Measurements from ENCODE around the gene ZW10.
A peak's percentile ranks its signal among the peaks of the same experiment; 100 is the strongest.
"Not testable (repeated sequence)": the region's sequence is repeated elsewhere in the genome, so short reads cannot be mapped to it uniquely, and the experiment has no call there.

The ZW10 gene

DNA sequence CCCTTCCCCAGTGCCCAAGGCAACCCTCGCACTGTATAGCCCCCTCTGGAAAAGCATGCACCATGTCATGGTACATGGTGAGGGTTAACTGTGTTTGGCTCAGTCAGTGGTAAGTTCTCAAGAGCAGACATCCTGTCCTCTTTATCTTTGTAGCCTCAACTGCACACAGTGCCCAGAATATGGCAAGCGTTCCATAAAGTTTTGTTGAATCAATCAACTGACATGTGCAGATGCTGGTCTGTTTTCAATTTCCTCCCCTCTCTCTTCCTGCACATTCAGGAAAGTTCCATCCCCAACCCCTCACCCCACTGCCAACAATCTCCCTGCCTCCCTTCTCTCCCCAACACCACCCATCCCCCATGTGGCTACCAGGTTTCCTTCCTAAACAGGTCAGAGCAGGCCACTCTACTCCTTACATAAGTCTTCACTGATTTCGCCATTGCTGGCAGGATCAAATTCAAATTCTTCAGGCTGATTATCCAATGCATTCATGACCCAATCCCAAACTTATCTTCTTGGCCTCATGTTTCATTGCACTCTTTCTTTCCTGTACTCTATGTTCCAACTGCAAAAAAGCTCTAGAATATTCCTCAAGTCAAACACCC is 51.9 kb downstream of the ZW10 start:
- Histone ChIP-seq H3K4me3 (ENCODE audit: low read length) (no peak overlapping the region), H3K9me3 (ENCODE audit: control insufficient read depth, low read length) (no peaks in the 10 kb centered on the region), H3K9ac (ENCODE audit: low read length) (no peak overlapping the region), H3K4me1 (ENCODE audit: control insufficient read depth, insufficient read depth, low read length) (peaks cover 19% of the 10 kb centered on the region), H3K36me3 (ENCODE audit: control insufficient read depth, insufficient read depth, low read length, severe bottlenecking) (no peaks in the 10 kb centered on the region), H3K27me3 (replicated peaks; ENCODE audit: control insufficient read depth, insufficient read depth, low read length) (no peaks in the 10 kb centered on the region)
- peak; percentile 31 for DNase-seq (ENCODE audit: low read depth)

DNA sequence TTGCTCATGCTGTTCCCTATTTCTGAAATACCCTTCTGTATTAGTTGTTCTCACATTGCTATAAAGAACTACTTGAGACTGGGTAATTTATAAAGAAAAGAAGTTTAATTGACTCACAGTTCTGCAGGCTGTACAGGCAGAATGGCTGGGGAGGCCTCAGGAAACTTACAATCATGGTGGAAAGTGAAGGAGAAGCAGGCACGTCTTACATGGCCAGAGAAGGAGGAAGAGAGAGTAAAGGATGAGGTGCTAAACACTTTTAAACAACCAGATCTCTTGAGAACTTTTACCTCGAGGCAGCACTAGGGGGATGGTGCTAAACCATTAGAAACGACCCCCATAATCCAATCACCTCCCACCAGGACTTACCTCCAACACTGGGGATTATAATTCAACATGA is 53.0 kb downstream of the ZW10 start:
- H3K36me3 ChIP-seq (ENCODE audit: control insufficient read depth, insufficient read depth, low read length, severe bottlenecking); DNase-seq (ENCODE audit: low read depth); H3K4me3 ChIP-seq (ENCODE audit: low read length); H3K27me3 ChIP-seq (replicated peaks; ENCODE audit: control insufficient read depth, insufficient read depth, low read length); H3K9ac ChIP-seq (ENCODE audit: low read length); H3K9me3 ChIP-seq (ENCODE audit: control insufficient read depth, low read length): not testable (repeated sequence)
- peaks cover 19% of the 10 kb centered on the region for H3K4me1 ChIP-seq (ENCODE audit: control insufficient read depth, insufficient read depth, low read length)

DNA sequence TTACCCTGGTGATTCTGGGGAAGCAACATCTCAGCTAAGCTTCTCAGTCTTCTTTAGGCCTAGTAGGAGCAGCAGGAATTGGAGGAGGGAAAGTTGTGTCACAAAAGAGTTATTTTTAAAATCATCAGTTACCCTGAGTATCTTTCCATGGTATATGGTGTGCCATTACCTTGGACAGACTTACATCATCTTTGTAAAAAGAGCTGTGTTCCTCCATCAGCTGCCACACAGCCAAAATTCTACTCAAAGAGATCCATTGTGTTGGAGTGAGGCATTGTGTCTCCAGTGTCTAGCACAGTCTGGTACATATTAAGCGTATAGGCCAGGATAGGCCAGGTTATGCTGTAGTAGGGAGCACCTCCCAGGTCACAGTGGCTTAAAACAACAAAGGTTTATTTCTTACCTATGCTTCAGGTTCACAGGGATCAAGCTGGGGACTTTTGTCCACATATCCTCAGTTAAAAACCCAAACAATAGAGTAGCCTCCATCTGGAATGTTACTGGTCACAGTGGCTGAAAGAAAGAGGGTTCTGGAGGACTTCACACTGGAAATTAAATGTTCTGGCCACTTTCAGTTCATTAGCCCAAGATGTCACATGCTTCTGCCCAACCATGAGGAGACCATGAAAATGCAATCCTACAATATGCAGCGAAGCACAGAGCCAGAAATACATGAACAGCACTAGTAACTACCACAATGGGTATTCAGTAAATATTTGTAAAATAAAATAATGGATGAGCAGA is 57.4 kb downstream of the ZW10 start:
- H3K4me1 ChIP-seq (ENCODE audit: control insufficient read depth, insufficient read depth, low read length) = peaks cover 7% of the 10 kb centered on the region
- no peaks in the 10 kb centered on the region for H3K36me3 ChIP-seq (ENCODE audit: control insufficient read depth, insufficient read depth, low read length, severe bottlenecking)
- no peak for DNase-seq (ENCODE audit: low read depth)
- H3K4me3 ChIP-seq (ENCODE audit: low read length) = no peak overlapping the region
- peaks cover 9% of the 10 kb centered on the region for H3K9me3 ChIP-seq (ENCODE audit: control insufficient read depth, low read length)
- no peak overlapping the region for H3K9ac ChIP-seq (ENCODE audit: low read length)
- no peaks in the 10 kb centered on the region for H3K27me3 ChIP-seq (replicated peaks; ENCODE audit: control insufficient read depth, insufficient read depth, low read length)

DNA sequence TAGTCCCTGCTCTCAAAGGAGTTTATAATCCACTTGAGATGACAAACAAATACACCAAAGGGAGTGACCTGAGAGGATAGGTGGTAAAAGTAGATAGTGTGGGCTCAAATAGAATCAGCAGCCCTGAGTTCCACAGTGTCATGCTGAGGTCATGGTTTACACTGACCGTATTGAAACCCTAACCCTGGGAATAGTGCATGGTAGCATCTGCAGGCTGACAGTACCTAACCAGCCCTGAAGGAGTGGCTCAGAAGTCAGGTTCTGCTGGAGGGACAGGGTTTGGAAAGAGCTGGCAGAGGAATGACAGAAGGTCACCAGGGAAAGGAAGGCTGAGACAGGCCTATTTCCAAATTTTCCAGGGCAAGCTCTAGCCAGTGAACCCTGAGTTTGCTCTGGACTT is 58.2 kb downstream of the ZW10 start:
- no peaks in the 10 kb centered on the region for H3K36me3 ChIP-seq (ENCODE audit: control insufficient read depth, insufficient read depth, low read length, severe bottlenecking)
- no peak overlapping the region for H3K9ac ChIP-seq (ENCODE audit: low read length)
- no peak overlapping the region for H3K4me3 ChIP-seq (ENCODE audit: low read length)
- H3K4me1 ChIP-seq (ENCODE audit: control insufficient read depth, insufficient read depth, low read length) = peaks cover 6% of the 10 kb centered on the region
- H3K9me3 ChIP-seq (ENCODE audit: control insufficient read depth, low read length) = peaks cover 11% of the 10 kb centered on the region
- no peaks in the 10 kb centered on the region for H3K27me3 ChIP-seq (replicated peaks; ENCODE audit: control insufficient read depth, insufficient read depth, low read length)
- DNase-seq (ENCODE audit: low read depth) = no peak

DNA sequence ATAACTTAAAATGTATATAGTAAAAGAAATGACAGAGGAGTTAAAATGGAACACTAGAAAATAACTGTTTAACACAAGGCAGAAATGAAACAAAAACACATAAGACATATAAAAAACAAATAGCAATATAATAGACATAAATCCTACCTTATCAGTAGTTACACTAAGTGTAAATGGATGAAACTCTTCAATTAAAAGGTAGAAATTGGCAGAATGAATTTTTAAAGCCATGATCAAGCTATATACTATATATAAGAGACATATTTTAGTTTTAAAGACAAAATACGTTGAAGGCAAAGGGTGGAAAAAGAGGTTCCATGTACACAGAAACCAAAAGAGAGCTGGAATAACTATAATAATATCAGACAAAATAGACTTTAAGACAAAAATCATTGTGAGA is 62.5 kb downstream of the ZW10 start:
- Histone ChIP-seq H3K9ac (ENCODE audit: low read length) (no peak overlapping the region), H3K27me3 (replicated peaks; ENCODE audit: control insufficient read depth, insufficient read depth, low read length) (no peaks in the 10 kb centered on the region), H3K36me3 (ENCODE audit: control insufficient read depth, insufficient read depth, low read length, severe bottlenecking) (no peaks in the 10 kb centered on the region), H3K4me3 (ENCODE audit: low read length) (no peak overlapping the region), H3K4me1 (ENCODE audit: control insufficient read depth, insufficient read depth, low read length) (peaks cover 10% of the 10 kb centered on the region), H3K9me3 (ENCODE audit: control insufficient read depth, low read length) (peaks cover 23% of the 10 kb centered on the region)
- no peak for DNase-seq (ENCODE audit: low read depth)

DNA sequence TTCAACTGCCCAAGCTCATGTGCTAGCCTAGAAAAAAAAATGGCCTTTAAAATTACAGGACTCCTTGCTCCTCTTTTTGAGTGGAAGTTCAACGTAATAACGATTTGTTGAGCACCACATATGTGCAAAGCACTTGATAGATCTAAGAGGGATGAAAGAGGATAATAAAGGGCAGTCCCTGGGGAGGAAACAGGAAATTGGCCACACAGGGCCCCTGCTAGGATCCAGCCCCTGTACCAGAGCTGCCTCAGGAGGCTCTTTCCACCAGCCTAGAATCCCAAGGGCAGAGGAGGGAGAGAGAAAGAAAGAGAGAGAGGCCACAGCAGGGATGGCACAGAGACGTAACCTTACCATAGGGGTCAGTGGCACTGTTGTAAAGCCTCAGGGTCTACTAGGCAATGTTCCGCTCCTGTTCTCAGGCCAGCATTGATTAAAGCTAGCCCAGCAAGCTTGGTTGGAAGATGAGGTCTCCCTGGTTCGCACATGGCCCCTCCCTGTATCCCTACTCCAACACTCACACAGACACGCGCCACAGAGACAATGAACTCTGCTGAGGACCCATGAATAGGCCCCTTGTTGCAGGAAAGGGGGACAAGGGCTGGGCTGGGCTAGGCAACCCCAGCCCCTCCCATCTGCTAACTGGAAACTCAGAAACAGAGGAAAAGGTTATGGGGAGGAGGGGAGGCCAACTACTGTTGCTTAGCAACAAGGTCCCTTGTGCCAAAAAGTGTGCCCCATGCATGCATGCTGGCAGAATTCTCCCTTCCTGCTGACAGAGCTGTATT is 67.4 kb downstream of the ZW10 start, which contains the start of gene TMPRSS5:
TSS of gene TMPRSS5 (minus strand) at position 438 of the 785 bp plus-strand sequence. CDS start at position 354, 84 bp downstream.
- no peak for DNase-seq (ENCODE audit: low read depth)

DNA sequence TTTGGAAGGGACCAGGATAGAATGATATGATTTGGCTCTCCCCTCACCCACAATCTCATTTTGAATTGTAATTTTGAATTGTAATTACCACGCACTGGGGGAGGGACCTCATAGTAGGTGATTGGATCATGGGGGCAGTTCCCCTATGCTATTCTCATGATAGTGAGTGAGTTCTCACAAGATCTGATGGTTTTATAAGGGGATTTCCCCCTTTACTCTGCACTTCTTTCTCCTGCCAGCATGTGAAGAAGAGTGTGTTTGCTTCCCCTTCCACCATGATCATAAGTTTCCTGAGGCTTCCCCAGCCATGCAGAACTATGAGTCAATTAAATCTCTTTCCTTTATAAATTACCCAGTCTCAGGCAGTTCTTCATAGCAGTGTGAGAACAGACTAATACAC is 69.9 kb downstream of the ZW10 start:
- H3K9me3 ChIP-seq (ENCODE audit: control insufficient read depth, low read length); H3K4me3 ChIP-seq (ENCODE audit: low read length); H3K27me3 ChIP-seq (replicated peaks; ENCODE audit: control insufficient read depth, insufficient read depth, low read length); H3K36me3 ChIP-seq (ENCODE audit: control insufficient read depth, insufficient read depth, low read length, severe bottlenecking); H3K4me1 ChIP-seq (ENCODE audit: control insufficient read depth, insufficient read depth, low read length); H3K9ac ChIP-seq (ENCODE audit: low read length); DNase-seq (ENCODE audit: low read depth): not testable (repeated sequence)

More for the DNA sequence above, 67.4 kb downstream of the ZW10 start, which contains the start of gene TMPRSS5:
- H3K27me3 ChIP-seq (replicated peaks; ENCODE audit: control insufficient read depth, insufficient read depth, low read length) = no peaks in the 10 kb centered on the region
- H3K36me3 ChIP-seq (ENCODE audit: control insufficient read depth, insufficient read depth, low read length, severe bottlenecking) = no peaks in the 10 kb centered on the region
- peak within 1 kb of the TSS; percentile 19 for H3K4me3 ChIP-seq (ENCODE audit: low read length)
- H3K9ac ChIP-seq (ENCODE audit: low read length) = peak within 1 kb of the TSS; percentile 27
- H3K4me1 ChIP-seq (ENCODE audit: control insufficient read depth, insufficient read depth, low read length) = peaks cover 7% of the 10 kb centered on the region
- H3K9me3 ChIP-seq (ENCODE audit: control insufficient read depth, low read length) = peaks cover 15% of the 10 kb centered on the region

DNA sequence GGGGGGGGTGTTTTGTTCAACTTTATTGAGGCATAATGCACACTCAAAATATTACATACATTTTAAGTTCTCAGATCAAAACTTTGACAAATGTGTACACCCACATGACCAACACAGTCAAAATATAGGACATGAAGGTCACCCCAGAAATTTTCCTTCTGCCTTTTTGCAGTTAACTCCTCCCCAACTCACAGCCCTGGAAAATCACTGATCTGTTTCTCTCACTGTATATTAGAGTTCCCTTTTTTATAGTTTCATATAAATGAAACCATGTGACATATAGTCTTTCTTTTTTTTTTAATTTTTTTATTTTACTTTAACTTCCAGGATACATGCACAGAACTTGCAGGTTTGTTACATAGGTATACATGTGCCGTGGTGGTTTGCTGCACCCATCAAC is 72.0 kb downstream of the ZW10 start:
- DNase-seq (ENCODE audit: low read depth) = no peak
- Histone ChIP-seq H3K9ac (ENCODE audit: low read length) (no peak overlapping the region), H3K4me1 (ENCODE audit: control insufficient read depth, insufficient read depth, low read length) (no peaks in the 10 kb centered on the region), H3K36me3 (ENCODE audit: control insufficient read depth, insufficient read depth, low read length, severe bottlenecking) (peaks cover 10% of the 10 kb centered on the region), H3K9me3 (ENCODE audit: control insufficient read depth, low read length) (no peaks in the 10 kb centered on the region), H3K27me3 (replicated peaks; ENCODE audit: control insufficient read depth, insufficient read depth, low read length) (peaks cover 2% of the 10 kb centered on the region), H3K4me3 (ENCODE audit: low read length) (no peak overlapping the region)

DNA sequence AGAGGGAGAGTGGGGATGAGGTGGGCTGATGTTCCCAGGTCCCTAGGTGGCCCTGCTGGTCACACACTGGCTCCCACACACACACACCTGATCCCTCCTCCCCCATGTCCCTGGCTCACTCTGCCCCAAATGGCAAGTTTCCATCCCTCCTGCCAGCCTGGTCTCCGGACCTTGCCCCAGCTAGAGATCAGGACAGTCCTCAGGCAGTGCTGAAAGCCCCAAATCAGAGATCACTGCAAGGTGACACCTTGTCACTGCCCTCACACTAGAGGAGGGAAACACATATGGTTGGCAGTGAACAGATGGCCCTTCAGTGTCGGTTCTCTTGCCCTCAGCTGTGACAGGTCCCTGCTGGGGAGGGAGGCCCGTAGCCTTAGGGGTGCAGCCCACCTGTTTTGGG is 75.0 kb downstream of the ZW10 start:
- Histone ChIP-seq H3K9ac (ENCODE audit: low read length) (no peak overlapping the region), H3K36me3 (ENCODE audit: control insufficient read depth, insufficient read depth, low read length, severe bottlenecking) (peaks cover 19% of the 10 kb centered on the region), H3K4me3 (ENCODE audit: low read length) (no peak overlapping the region), H3K27me3 (replicated peaks; ENCODE audit: control insufficient read depth, insufficient read depth, low read length) (peaks cover 2% of the 10 kb centered on the region), H3K9me3 (ENCODE audit: control insufficient read depth, low read length) (no peaks in the 10 kb centered on the region), H3K4me1 (ENCODE audit: control insufficient read depth, insufficient read depth, low read length) (no peaks in the 10 kb centered on the region)
- DNase-seq (ENCODE audit: low read depth) = no peak

DNA sequence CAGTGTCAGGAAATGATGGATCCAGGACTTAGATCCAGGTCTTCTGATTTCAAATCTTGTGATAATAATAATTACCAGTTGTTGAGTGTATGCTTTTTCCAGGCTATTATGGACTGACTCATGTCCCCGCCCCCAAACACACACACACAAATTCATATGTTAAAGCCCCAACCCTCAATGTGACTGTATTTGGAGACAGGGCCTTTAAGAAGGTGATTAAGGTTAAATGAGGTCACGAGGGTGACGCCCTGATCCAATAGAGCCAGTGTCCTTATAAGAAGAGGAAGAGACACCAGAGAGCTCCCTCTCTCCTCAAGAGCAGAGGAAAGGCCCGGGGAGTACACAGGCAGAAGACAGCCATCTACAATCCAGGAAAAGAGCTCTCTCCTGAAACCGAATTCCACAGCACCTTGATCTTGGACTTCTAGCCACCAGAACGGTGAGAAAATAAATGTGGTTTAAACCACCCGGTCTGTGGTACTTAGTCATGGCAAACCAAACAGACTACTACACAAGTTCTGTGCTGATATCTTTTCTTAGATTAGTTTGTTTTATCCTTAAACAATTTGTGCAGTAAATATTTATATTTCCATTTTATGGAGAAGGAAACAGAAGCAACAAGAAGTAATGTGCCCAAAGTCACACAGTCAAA is 75.6 kb downstream of the ZW10 start:
- peaks cover 19% of the 10 kb centered on the region for H3K36me3 ChIP-seq (ENCODE audit: control insufficient read depth, insufficient read depth, low read length, severe bottlenecking)

DNA sequence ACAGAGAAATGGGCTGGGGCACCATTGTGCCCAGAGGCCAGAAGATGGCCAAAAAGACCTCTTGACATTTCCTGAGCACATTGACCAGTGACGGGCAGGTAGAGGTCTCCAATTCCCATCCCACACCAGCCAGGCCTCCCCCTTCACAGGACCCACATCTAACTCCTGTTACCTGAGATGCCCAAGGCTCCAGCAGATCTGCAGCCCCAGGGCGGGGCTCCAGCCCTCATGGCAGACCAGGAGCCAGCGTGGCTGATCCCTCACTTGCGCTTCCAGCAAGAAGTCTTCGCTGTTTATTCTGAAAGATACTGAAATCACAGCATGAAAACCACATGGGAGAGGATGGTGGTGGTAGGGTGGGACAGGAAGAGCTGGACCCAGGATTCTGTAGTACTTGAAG is 76.4 kb downstream of the ZW10 start:
- no peaks in the 10 kb centered on the region for H3K9me3 ChIP-seq (ENCODE audit: control insufficient read depth, low read length)
- no peak overlapping the region for H3K9ac ChIP-seq (ENCODE audit: low read length)
- no peak overlapping the region for H3K4me3 ChIP-seq (ENCODE audit: low read length)
- no peaks in the 10 kb centered on the region for H3K4me1 ChIP-seq (ENCODE audit: control insufficient read depth, insufficient read depth, low read length)
- peaks cover 19% of the 10 kb centered on the region for H3K36me3 ChIP-seq (ENCODE audit: control insufficient read depth, insufficient read depth, low read length, severe bottlenecking)
- peaks cover 2% of the 10 kb centered on the region for H3K27me3 ChIP-seq (replicated peaks; ENCODE audit: control insufficient read depth, insufficient read depth, low read length)
- no peak for DNase-seq (ENCODE audit: low read depth)

More for the DNA sequence above, 75.6 kb downstream of the ZW10 start:
- Histone ChIP-seq H3K4me3 (ENCODE audit: low read length) (no peak overlapping the region), H3K27me3 (replicated peaks; ENCODE audit: control insufficient read depth, insufficient read depth, low read length) (peaks cover 2% of the 10 kb centered on the region), H3K9ac (ENCODE audit: low read length) (no peak overlapping the region), H3K4me1 (ENCODE audit: control insufficient read depth, insufficient read depth, low read length) (no peaks in the 10 kb centered on the region), H3K9me3 (ENCODE audit: control insufficient read depth, low read length) (no peaks in the 10 kb centered on the region)
- DNase-seq (ENCODE audit: low read depth) = no peak

Data from adipocyte (in vitro differentiated cells).